ENCODE data around the gene ITLN1. TPM values are rescaled to one million over a fixed set of nuclear protein-coding genes. Genes with fewer than 3 reads are reported as not detected.
"Not testable (repeated sequence)": the region's sequence is repeated elsewhere in the genome, so short reads cannot be mapped to it uniquely, and the experiment has no call there.

ITLN1 gene
- total RNA-seq: 2.4 TPM

- ATAC-seq: no peak
Observed at GRCh38 chr1:160885042-160885441, at the start of gene ITLN1. Gene ITLN1 (minus strand): TSS chr1:160885180. CDS start chr1:160884877, 303 bp downstream.

DNA sequence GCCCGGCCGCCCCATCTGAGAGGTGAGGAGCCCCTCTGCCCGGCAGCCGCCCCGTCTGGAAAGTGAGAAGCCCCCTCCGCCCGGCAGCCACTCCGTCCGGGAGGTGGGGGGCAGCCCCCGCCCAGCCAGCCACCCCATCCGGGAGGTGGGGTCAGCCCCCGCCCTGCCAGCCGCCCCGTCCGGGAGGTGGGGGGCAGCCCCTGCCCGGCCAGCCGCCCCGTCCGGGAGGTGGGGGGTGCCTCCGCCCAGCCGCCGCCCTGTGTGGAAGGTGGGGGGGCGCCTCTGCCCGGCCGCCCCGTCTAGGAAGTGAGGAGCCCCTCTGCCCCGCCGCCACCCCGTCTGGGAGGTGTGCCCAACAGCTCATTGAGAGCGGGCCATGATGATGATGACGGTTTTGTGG is 48.3 kb upstream of the ITLN1 start:
- not testable (repeated sequence) for ATAC-seq; DNase-seq (ENCODE audit: low spot score)

More at GRCh38 chr1:160885042-160885441, at the start of gene ITLN1:
- no peak for DNase-seq (ENCODE audit: low spot score)

DNA sequence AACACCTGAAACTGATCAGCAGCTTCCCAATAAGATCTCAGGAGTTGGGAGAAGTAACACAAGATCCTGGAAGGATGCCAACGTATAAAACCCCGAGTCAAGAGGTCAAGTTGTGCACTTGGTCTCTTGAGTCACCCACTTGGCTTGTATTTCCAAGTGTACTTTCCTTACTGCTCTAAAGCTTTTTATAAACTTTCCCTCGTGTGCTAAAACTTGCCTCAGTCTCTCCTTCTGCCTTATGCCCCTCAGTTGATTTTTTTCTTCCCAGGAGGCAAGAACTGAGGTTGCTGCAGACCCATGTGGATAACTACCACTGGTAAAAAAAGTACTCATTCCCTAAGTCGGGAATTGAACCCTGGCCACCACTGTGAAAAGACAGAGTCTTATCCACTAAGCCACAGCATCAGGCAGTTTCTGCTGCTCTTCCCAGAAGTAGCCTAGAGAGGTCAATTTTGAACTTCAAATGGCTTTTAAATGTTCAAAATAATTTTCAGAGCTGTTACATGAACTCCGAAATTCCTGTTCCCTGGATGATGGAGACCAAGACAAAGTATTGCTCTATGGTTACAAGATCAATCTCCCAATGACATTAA is 40.8 kb upstream of the ITLN1 start:
- DNase-seq (ENCODE audit: low spot score) (no peak), ATAC-seq (no peak)

- peak; percentile 57 for ATAC-seq
- DNase-seq (ENCODE audit: low spot score): no peak
Observed at GRCh38 chr1:160924791-160925651, 40.0 kb upstream of the ITLN1 start.

GRCh38 chr1:160916666-160917065 is 31.7 kb upstream of the ITLN1 start:
- DNase-seq (ENCODE audit: low spot score) (no peak), ATAC-seq (no peak)

DNA sequence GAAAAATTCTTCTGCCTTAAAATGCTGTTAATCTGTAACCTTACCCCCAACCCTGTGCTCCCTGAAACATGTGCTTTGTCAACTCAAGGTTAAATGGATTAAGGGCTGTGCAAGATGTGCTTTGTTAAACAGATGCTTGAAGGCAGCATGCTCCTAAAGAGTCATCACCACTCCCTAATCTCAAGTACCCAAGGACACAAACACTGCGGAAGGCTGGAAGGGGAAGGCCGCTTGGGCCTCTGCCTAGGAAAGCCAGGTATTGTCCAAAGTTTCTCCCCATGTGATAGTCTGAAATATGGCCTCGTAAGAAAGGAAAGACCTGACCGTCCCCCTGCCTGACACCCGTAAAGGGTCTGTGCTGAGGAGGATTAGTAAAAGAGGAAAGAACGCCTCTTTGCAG is 28.2 kb upstream of the ITLN1 start:
- ATAC-seq; DNase-seq (ENCODE audit: low spot score): not testable (repeated sequence)

DNA sequence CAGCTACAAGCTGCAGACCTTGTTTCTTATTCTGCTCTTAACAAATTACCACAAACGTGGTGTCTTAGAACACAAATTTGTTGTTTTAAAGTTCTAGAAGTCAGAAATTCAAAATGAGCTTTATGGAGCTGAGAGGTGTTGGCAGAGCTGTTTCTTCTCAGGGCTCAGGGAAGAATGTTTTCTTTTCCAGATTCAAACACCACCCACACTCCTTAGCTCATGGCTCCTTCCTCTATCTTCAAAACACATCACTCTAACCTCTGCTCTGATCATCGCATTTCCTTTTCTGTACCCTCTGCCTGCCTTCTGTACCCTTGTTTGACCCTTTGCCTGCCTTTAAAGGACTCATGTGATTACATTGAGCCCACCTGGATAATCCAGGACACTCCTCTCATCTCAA is 26.9 kb upstream of the ITLN1 start:
- DNase-seq (ENCODE audit: low spot score) (no peak), ATAC-seq (no peak)

DNA sequence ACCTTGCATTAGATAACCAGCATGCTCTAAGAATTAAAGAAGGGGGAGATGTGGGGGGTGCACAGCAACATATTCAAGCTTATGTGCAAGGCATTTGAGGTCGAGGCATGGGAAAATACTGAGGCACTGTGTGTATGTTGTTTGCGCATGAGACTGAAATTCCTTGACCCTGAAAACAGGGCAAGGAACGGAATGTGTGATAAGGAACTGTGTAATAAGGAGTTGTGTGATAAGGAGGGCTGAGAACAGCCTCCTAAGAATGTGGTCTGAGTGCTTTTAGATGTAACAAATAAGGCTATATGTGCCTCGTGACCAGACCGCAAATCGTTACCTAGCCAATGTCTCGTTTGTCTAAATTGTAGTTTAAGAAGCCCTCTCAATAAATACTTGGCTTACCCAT is 26.5 kb upstream of the ITLN1 start:
- DNase-seq (ENCODE audit: low spot score): no peak
- ATAC-seq: no peak

- ATAC-seq (no peak), DNase-seq (ENCODE audit: low spot score) (no peak)
Observed at GRCh38 chr1:160910170-160910750, 25.3 kb upstream of the ITLN1 start.

- ATAC-seq: no peak
- no peak for DNase-seq (ENCODE audit: low spot score)
Observed at GRCh38 chr1:160907976-160908375, 23.0 kb upstream of the ITLN1 start.

DNA sequence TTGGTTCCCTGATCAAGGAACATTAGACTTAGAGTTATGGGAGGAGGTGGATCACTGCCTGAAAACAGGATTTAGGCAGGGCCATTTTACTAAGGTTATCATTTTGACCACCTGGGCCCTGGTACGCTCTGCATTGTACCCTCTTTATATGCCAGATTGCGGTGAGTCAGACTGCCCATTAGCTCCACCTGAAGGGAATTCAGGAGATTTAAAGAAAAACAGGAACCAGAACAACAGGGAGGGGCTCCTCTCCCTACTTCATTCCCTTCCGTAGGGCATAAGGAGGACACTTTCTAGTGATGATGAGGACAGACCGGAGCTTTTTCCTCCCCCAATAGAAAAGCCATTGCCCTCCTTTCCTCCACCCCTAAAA is 20.6 kb upstream of the ITLN1 start:
- DNase-seq (ENCODE audit: low spot score) (no peak), ATAC-seq (no peak)

- no peak for ATAC-seq
- DNase-seq (ENCODE audit: low spot score): no peak
Observed at GRCh38 chr1:160904783-160905616, 20.0 kb upstream of the ITLN1 start.

GRCh38 chr1:160902251-160902650 is 17.3 kb upstream of the ITLN1 start:
- not testable (repeated sequence) for ATAC-seq; DNase-seq (ENCODE audit: low spot score)

DNA sequence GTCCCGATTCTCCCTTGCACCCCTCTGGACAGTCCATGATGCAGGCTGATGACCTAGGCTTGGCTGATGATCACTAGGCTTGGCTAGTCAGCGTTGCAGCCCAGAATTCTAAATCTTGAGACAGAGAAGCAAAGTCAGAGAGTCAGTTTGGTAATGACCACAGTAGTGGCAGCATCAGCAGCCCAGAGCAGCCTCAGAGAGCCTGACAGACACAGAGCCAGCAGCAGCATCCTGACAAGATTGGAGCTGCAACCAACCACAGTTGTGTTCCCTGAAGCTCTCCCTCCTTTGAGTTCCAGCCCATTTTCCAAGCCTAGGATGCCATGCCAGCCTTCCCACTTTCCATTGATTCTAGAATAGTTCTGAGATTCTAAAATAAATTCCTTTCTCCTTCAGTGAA is 16.8 kb upstream of the ITLN1 start:
- DNase-seq (ENCODE audit: low spot score) (no peak), ATAC-seq (no peak)

DNA sequence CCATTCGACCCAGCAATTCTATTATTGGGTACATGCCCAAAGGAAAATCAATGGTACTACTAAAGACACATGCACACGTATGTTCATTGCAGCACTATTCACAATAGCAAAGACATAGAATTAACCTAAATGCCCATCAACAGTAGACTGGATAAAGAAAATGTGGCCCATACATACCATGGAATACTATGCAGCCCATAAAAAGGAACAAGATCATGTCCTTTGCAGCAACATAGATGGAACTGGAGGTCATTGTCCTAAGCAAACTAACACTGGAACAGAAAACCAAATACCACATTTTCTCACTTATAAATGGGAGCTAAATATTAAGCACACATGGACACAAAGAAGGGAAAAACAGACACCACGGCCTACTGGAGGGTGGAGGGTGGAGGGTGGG is 15.7 kb upstream of the ITLN1 start:
- ATAC-seq; DNase-seq (ENCODE audit: low spot score): not testable (repeated sequence)

GRCh38 chr1:160894368-160895135 is 9.6 kb upstream of the ITLN1 start:
- not testable (repeated sequence) for ATAC-seq; DNase-seq (ENCODE audit: low spot score)

DNA sequence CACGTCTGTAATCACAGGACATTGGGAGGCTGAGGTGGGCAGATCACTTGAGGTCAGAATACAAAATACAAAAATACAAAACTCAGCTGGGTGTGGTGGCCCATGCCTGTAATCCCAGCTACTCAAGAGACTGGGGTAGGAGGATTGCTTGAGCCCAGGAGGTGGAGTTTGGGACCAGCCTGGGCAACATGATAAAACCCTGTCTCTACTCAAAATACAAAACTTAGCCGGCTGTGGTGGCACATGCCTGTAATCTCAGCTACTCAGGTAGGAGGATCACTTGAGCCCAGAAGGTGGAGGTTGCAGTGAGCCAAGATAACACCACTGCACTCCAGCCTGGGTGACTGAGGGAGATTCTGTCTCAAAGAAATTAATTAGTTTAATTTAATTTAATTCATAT is 6.5 kb upstream of the ITLN1 start:
- no peak for DNase-seq (ENCODE audit: low spot score)
- ATAC-seq: no peak

DNA sequence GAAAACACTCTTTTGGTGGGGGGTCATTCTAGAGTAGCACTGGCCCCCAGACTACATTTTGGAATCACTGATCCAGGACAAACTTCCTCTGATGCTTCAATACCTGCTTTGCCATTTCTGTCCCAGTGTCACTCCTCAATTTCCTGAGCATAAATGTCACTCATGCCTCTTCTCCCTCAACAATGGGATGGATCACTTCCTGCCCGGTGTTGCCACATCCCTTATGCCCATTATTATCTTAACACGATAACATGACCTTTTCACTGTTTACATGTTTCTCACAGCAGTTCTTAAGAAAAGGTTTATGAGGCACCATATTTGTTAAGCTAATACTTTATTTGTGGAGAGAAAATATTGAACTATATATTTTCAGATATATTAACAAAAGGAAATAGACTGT is 3.9 kb upstream of the ITLN1 start:
- ATAC-seq (no peak), DNase-seq (ENCODE audit: low spot score) (no peak)

- ATAC-seq: no peak
Observed at GRCh38 chr1:160887071-160887470, 2.1 kb upstream of the ITLN1 start.

GRCh38 chr1:160884579-160884978 is 401 bp downstream of the ITLN1 start:
- DNase-seq (ENCODE audit: low spot score): no peak
- ATAC-seq: no peak

More at GRCh38 chr1:160887071-160887470, 2.1 kb upstream of the ITLN1 start:
- no peak for DNase-seq (ENCODE audit: low spot score)

Data from left lobe of liver (tissue), 2 donors.